SK-N-SH (cell line): Measurements from ENCODE around the gene NTSR2. TPM values are rescaled to one million over a fixed set of nuclear protein-coding genes. Genes with fewer than 3 reads are reported as not detected.
A peak's percentile ranks its signal among the peaks of the same experiment; 100 is the strongest.

ENCODE experiments used
- CTCF ChIA-PET: fragments of 300-600, 350-600 bp; formaldehyde crosslinking; extraction: SDS; loops from one replicate; lab custom pipeline; 2021; lab: Yijun Ruan, JAX
- POLR2A ChIA-PET: fragments of 350-600 bp; sonication (Branson Sonifier 250); formaldehyde crosslinking; extraction: SDS; loops from one replicate; lab custom pipeline; 2020; ENCODE audit warnings: antibody characterized with exemption, inconsistent platforms; lab: Yijun Ruan, JAX
- DNase-seq: peaks from one replicate; pipeline ENCODE4 v3.0.0; 2012
- H2AFZ ChIP-seq: fragments of 200-600 bp; sonication (generic); 2 replicates; pipeline ENCODE4 v1.8.1; 2016; ENCODE audit warnings: antibody characterized with exemption, mild to moderate bottlenecking, low read depth
- H3F3A ChIP-seq: fragments of 200-600 bp; sonication (generic); replicated peaks from 2 replicates; pipeline ENCODE3; 2016; ENCODE audit warnings: antibody characterized with exemption, mild to moderate bottlenecking; ENCODE audit not compliant: insufficient read depth
- H3K27ac ChIP-seq, 2 experiments: fragments of 200-500 bp in 1 of 2; fragments of 200-600 bp in 1 of 2; sonication (Bioruptor generic) in 1 of 2; sonication (generic), shearing (Covaris generic) in 1 of 2; 2 replicates each; pipeline versions ENCODE4 v1.5.1 to v1.6.1; 2014 to 2016; ENCODE audit warnings: low read depth in 2 of 2, inconsistent platforms in 1 of 2, low read length in 1 of 2, mild to moderate bottlenecking in 1 of 2, mixed read lengths in 1 of 2
- H3K27me3 ChIP-seq: fragments of 200-600 bp; sonication (generic), shearing (Covaris generic); 2 replicates; pipeline ENCODE4 v1.6.1; 2016; ENCODE audit warnings: mixed run types; ENCODE audit not compliant: insufficient read depth
- H3K36me3 ChIP-seq, 2 experiments: fragments of 200-500 bp in 1 of 2; fragments of 200-600 bp in 1 of 2; sonication (Bioruptor generic) in 1 of 2; sonication (generic) in 1 of 2; replicated peaks in 1 of 2; 2 replicates each; pipeline versions ENCODE3 to v1.5.1; 2014 to 2016; ENCODE audit warnings: low read length in 1 of 2, mild to moderate bottlenecking in 1 of 2; ENCODE audit not compliant: insufficient read depth in 2 of 2, control insufficient read depth in 1 of 2
- H3K4me1 ChIP-seq, 2 experiments: fragments of 200-500 bp in 1 of 2; fragments of 200-600 bp in 1 of 2; sonication (Bioruptor generic) in 1 of 2; sonication (generic), shearing (Covaris generic) in 1 of 2; 2 replicates each; pipeline versions ENCODE4 v1.5.1 to v1.6.1; 2014 to 2016; ENCODE audit warnings: low read depth in 1 of 2, low read length in 1 of 2, mixed run types in 1 of 2; ENCODE audit not compliant: insufficient read depth in 2 of 2, control insufficient read depth in 1 of 2
- H3K4me2 ChIP-seq: fragments of 200-600 bp; sonication (generic), shearing (Covaris generic); 2 replicates; pipeline ENCODE4 v1.6.1; 2017; ENCODE audit warnings: mixed run types
- H3K4me3 ChIP-seq, 2 experiments: fragments of 200-500 bp in 1 of 2; fragments of 200-600 bp in 1 of 2; sonication (Bioruptor generic) in 1 of 2; sonication (generic), shearing (Covaris generic) in 1 of 2; 2 replicates each; pipeline versions ENCODE4 v1.5.1 to v1.8.1; 2014 to 2016; ENCODE audit warnings: low read depth in 2 of 2, inconsistent platforms in 1 of 2, low read length in 1 of 2, mild to moderate bottlenecking in 1 of 2, mixed read lengths in 1 of 2, moderate library complexity in 1 of 2
- H3K79me2 ChIP-seq: fragments of 200-600 bp; sonication (generic); 2 replicates; pipeline ENCODE4 v1.8.1; 2017; ENCODE audit warnings: mild to moderate bottlenecking; ENCODE audit not compliant: insufficient read depth
- H3K9ac ChIP-seq: fragments of 200-600 bp; sonication (generic); 2 replicates; pipeline ENCODE4 v1.6.1; 2017; ENCODE audit warnings: mixed run types
- H3K9me2 ChIP-seq: fragments of 200-600 bp; sonication (generic); 2 replicates; pipeline ENCODE4 v1.6.1; 2017; ENCODE audit warnings: mixed run types
- H3K9me3 ChIP-seq: fragments of 200-600 bp; sonication (generic); 2 replicates; pipeline ENCODE4 v1.6.1; 2017; ENCODE audit warnings: mixed run types, mild to moderate bottlenecking, moderate library complexity
- H4K20me1 ChIP-seq: fragments of 200-600 bp; sonication (generic); 2 replicates; pipeline ENCODE4 v1.6.1; 2017; ENCODE audit warnings: mild to moderate bottlenecking, mixed run types; ENCODE audit not compliant: insufficient read depth
- CHD2 ChIP-seq: fragments of 150-350 bp; IDR thresholded peaks from 2 replicates; pipeline ENCODE4 v1.6.1; 2018; ENCODE audit warnings: low read length; ENCODE audit not compliant: partially characterized antibody
- EZH2phosphoT487 ChIP-seq: fragments of 200-600 bp; sonication (generic); IDR thresholded peaks from 2 replicates; pipeline ENCODE4 v1.6.1; 2017; ENCODE audit warnings: low read depth, mixed run types, mild to moderate bottlenecking, antibody characterized with exemption, moderate library complexity, borderline replicate concordance
- FOSL2 ChIP-seq: IDR thresholded peaks from 2 replicates; pipeline ENCODE4 v1.4.0; 2012; ENCODE audit warnings: low read depth, mild to moderate bottlenecking, moderate library complexity, borderline replicate concordance
- JUND ChIP-seq: IDR thresholded peaks from 2 replicates; pipeline ENCODE4 v1.4.0; 2012
- MAX ChIP-seq: IDR thresholded peaks from 2 replicates; pipeline ENCODE4 v1.4.0; 2012; ENCODE audit warnings: low read depth
- NFIC ChIP-seq: IDR thresholded peaks from 2 replicates; pipeline ENCODE4 v1.4.0; 2012; ENCODE audit warnings: borderline replicate concordance
- PBX3 ChIP-seq: IDR thresholded peaks from 2 replicates; pipeline ENCODE4; 2012
- POLR2AphosphoS5 ChIP-seq: IDR thresholded peaks from 2 replicates; pipeline ENCODE4 v1.6.1; 2012; ENCODE audit warnings: low read depth, low read length
- RFX5 ChIP-seq: IDR thresholded peaks from 2 replicates; pipeline ENCODE4 v1.6.1; 2012; ENCODE audit warnings: mild to moderate bottlenecking, improper control_type of control experiment, low read length
- RXRA ChIP-seq: IDR thresholded peaks from 2 replicates; pipeline ENCODE4 v1.4.0; 2012; ENCODE audit warnings: low read depth, mild to moderate bottlenecking, borderline replicate concordance
- SIN3A ChIP-seq: IDR thresholded peaks from 2 replicates; pipeline ENCODE4 v1.6.1; 2012; ENCODE audit warnings: low read depth, mild to moderate bottlenecking, low read length, moderate library complexity, borderline replicate concordance
- TCF12 ChIP-seq: IDR thresholded peaks from 2 replicates; pipeline ENCODE4 v1.4.0; 2012
- TEAD4 ChIP-seq: IDR thresholded peaks from 2 replicates; pipeline ENCODE4 v1.4.0; 2012; ENCODE audit warnings: mild to moderate bottlenecking, borderline replicate concordance; ENCODE audit not compliant: insufficient read depth
- WGBS: methylation state at CpG from one replicate; pipeline ENCODE4 v1.1.6; 2017; ENCODE audit warnings: low lambda C conversion rate; 5-methylcytosine and 5-hydroxymethylcytosine counted together
- polyA plus RNA-seq, 3 experiments: library from polyadenylated mRNA; depleted of rRNA; stranded (reverse); fragments of >200 nt; gene quantifications; 2 replicates each; pipeline ENCODE4 v1.2.3, GENCODE V29; 2012

NTSR2 gene
- polyA plus RNA-seq, 1 of the 3 experiments (the other 2 are of a cell fraction): not detected

- Histone ChIP-seq H3K36me3 (no peaks in the 10 kb centered on the region), H3K4me3 (no peak overlapping the region), H3K9ac (no peak overlapping the region), H3K4me1 (peaks cover 9 to 19% of the 10 kb centered on the region in 2 experiments; a peak in 3 of 4 replicates), H3K27ac (peak overlapping the region; percentile 31 to 40; a peak in 3 of 4 replicates), H3K79me2 (no peaks in the 10 kb centered on the region), H2AFZ (no peak overlapping the region), H3K4me2 (peak overlapping the region; percentile 38), H3K9me2 (no peaks in the 10 kb centered on the region), H4K20me1 (no peaks in the 10 kb centered on the region), H3F3A (peaks cover 5% of the 10 kb centered on the region), H3K27me3 (no peaks in the 10 kb centered on the region), H3K9me3 (no peaks in the 10 kb centered on the region)
- POLR2A ChIA-PET: no interaction called here
- CTCF ChIA-PET: interaction anchor here (1.1 to 3.7 kb wide), 8 partner anchors 8 to 74 kb away, joined by 3 to 11 read pairs (median 6); no protein-coding TSS in a partner anchor
- DNase-seq: no peak
- 47% methylated on average over 3 of the region's 3 CpGs for WGBS
- TF ChIP-seq SIN3A (no peak), EZH2phosphoT487 (no peak), NFIC (peak; percentile 70)
Measured at GRCh38 chr2:11710632-11711353, 40.8 kb upstream of the NTSR2 start.

- TF ChIP-seq RFX5: no peak
- TF ChIP-seq TEAD4: 0 out of 2 replicates have a peak, but pooled peaks have one; percentile 16
- TF ChIP-seq CHD2: no peak
- peak; percentile 76; the same call in 1 of the 2 replicates for TF ChIP-seq TCF12
- TF ChIP-seq PBX3: no peak
- TF ChIP-seq POLR2AphosphoS5: peak; percentile 33; the same call in 1 of the 2 replicates
- TF ChIP-seq JUND: peak; percentile 59
- TF ChIP-seq MAX: peak; percentile 58; the same call in 1 of the 2 replicates
- TF ChIP-seq RXRA: peak; percentile 42; the same call in 1 of the 2 replicates
- peak; percentile 56 for TF ChIP-seq NFIC
- peak; percentile 86 for TF ChIP-seq FOSL2
- Histone ChIP-seq H3K27me3 (no peaks in the 10 kb centered on the region), H3K79me2 (no peaks in the 10 kb centered on the region), H3F3A (peaks cover 5% of the 10 kb centered on the region), H3K4me3 (no peak overlapping the region), H4K20me1 (no peaks in the 10 kb centered on the region), H2AFZ (no peak overlapping the region), H3K9ac (no peak overlapping the region), H3K9me2 (no peaks in the 10 kb centered on the region), H3K4me1 (peaks cover 9 to 18% of the 10 kb centered on the region in 2 experiments; a peak in 3 of 4 replicates), H3K9me3 (no peaks in the 10 kb centered on the region), H3K36me3 (no peaks in the 10 kb centered on the region), H3K27ac (peak overlapping the region; percentile 13 to 40; a peak in 3 of 4 replicates), H3K4me2 (peak overlapping the region; percentile 38; the same call in 1 of the 2 replicates)
- POLR2A ChIA-PET: no interaction called here
- DNase-seq: no peak
- CTCF ChIA-PET: interaction anchor here (0.8 to 3.7 kb wide), 9 partner anchors 9 to 127 kb away, joined by 3 to 11 read pairs (median 4); no protein-coding TSS in a partner anchor
- 51% methylated on average over 3 of the region's 3 CpGs for WGBS
Measured at GRCh38 chr2:11710210-11710609, 40.2 kb upstream of the NTSR2 start.
